ENCODE measurements around the gene ARL13B.

The ARL13B gene

GRCh38 chr3:94063496-94064119 is 83.7 kb downstream of the ARL13B start:
- DNase-seq: no peak

- no peak for DNase-seq
Measured at GRCh38 chr3:94064243-94064860, 84.4 kb downstream of the ARL13B start.

- DNase-seq: no peak
Measured at GRCh38 chr3:94065122-94065521, 85.2 kb downstream of the ARL13B start.

GRCh38 chr3:94065819-94066480 is 86.0 kb downstream of the ARL13B start:
- DNase-seq: no peak

- no peak for DNase-seq
Measured at GRCh38 chr3:94066506-94067500, 86.8 kb downstream of the ARL13B start.

GRCh38 chr3:94069194-94069813 is 89.3 kb downstream of the ARL13B start:
- DNase-seq: peak; percentile 30

GRCh38 chr3:94070341-94070911 is 90.5 kb downstream of the ARL13B start:
- no peak for DNase-seq

GRCh38 chr3:94071713-94072284 is 91.8 kb downstream of the ARL13B start:
- no peak for DNase-seq

GRCh38 chr3:94076055-94076454 is 96.1 kb downstream of the ARL13B start:
- DNase-seq: no peak

GRCh38 chr3:94080552-94080951 is 100.6 kb downstream of the ARL13B start:
- DNase-seq: peak; percentile 31

GRCh38 chr3:94081884-94082283 is 101.9 kb downstream of the ARL13B start:
- no peak for DNase-seq

- DNase-seq: no peak
Measured at GRCh38 chr3:94082391-94082937, 102.5 kb downstream of the ARL13B start.

- DNase-seq: peak; percentile 6
Measured at GRCh38 chr3:94083261-94083660, 103.3 kb downstream of the ARL13B start.

GRCh38 chr3:94089126-94089525 is 109.2 kb downstream of the ARL13B start:
- no peak for DNase-seq

- no peak for DNase-seq
Measured at GRCh38 chr3:94092086-94092485, 112.1 kb downstream of the ARL13B start.

- DNase-seq: no peak
Measured at GRCh38 chr3:94093151-94093550, 113.2 kb downstream of the ARL13B start.

GRCh38 chr3:94095111-94095510 is 115.2 kb downstream of the ARL13B start:
- DNase-seq: no peak

- DNase-seq: no peak
Measured at GRCh38 chr3:94098452-94098851, 118.5 kb downstream of the ARL13B start.

GRCh38 chr3:94099311-94099710 is 119.4 kb downstream of the ARL13B start:
- no peak for DNase-seq

- no peak for DNase-seq
Measured at GRCh38 chr3:94101860-94102259, 121.9 kb downstream of the ARL13B start.

All from CD4-positive, alpha-beta T cell treated with Interleukin-10 for 1 hour (primary cell).